ENCODE measurements around the gene HYAL3.

DNA sequence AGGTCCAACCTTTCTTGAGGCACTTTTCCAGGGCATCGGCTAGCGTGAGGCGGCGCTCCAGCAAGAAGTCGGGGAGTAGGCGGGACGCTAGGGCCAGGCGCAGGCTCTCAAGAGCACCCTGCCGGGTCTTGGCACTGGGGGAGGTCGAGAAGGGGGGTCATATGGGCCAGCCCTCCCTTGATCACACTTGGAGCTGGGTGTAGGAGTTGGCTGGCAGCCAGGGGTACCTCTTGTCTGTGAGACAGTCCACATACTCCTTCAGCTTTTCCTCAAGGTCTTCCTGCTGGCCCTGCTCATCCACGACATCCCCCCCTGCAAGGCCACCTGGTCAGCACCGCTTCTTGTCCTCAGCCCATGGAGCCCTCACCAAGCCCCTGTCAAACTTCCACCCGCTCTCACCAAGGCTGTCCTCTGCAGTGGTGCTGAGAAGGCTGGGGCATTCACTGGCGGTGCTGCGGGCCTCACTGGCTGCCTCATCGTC, 9.0 kb downstream of the HYAL3 start:
- TF ChIP-seq CTCF (IDR thresholded peaks at IDR 0.05; ENCODE audit: control extremely low read depth in 1 of 3, insufficient read depth in 1 of 3, low read depth in 1 of 3, low read length in 3 of 3) (no peak), RAD21 (IDR thresholded peaks at IDR 0.05 in 1 of 2, conservative IDR thresholded peaks at IDR 0.05 in 1 of 2; ENCODE audit: low read depth in 2 of 2, low read length in 2 of 2) (no peak), POLR2A (IDR thresholded peaks at IDR 0.05; ENCODE audit: control extremely low read depth in 1 of 2, low read depth in 2 of 2, low read length in 2 of 2) (no peak), POLR2AphosphoS5 (IDR thresholded peaks at IDR 0.05; ENCODE audit: low read depth, low read length) (no peak), E2F6 (IDR thresholded peaks at IDR 0.05) (no peak), KDM5A (IDR thresholded peaks at IDR 0.05; ENCODE audit: low read length) (no peak), CEBPB (IDR thresholded peaks at IDR 0.05; ENCODE audit: low read depth, low read length) (no peak), YY1 (IDR thresholded peaks at IDR 0.05; ENCODE audit: low read depth, low read length) (no peak), SIN3A (conservative IDR thresholded peaks at IDR 0.05 in 1 of 2, IDR thresholded peaks at IDR 0.05 in 1 of 2; ENCODE audit: low read depth in 1 of 2, low read length in 2 of 2) (no peak), JUND (IDR thresholded peaks at IDR 0.05; ENCODE audit: low read length) (no peak), EP300 (IDR thresholded peaks at IDR 0.05; ENCODE audit: borderline replicate concordance in 1 of 2, low read depth in 2 of 2, low read length in 2 of 2) (no peak)
- TF ChIP-seq, protein P1, sequence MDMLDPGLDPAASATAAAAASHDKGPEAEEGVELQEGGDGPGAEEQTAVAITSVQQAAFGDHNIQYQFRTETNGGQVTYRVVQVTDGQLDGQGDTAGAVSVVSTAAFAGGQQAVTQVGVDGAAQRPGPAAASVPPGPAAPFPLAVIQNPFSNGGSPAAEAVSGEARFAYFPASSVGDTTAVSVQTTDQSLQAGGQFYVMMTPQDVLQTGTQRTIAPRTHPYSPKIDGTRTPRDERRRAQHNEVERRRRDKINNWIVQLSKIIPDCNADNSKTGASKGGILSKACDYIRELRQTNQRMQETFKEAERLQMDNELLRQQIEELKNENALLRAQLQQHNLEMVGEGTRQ (IDR thresholded peaks at IDR 0.05; ENCODE audit: low read length), result no peak

All from H1 (cell line).